GM18868 (cell line): ENCODE measurements around the gene CUL9.
A peak's percentile ranks its signal among the peaks of the same experiment; 100 is the strongest.
"Not testable (repeated sequence)": the region's sequence is repeated elsewhere in the genome, so short reads cannot be mapped to it uniquely, and the experiment has no call there.

Experiments
- ATAC-seq: cut with Tn5 transposase; IDR thresholded peaks from one replicate; pipeline ENCODE4 v1.9.1; 2021; ENCODE audit warnings: mild to moderate bottlenecking, moderate library complexity; ENCODE audit not compliant: unreplicated experiment

CUL9 gene

DNA sequence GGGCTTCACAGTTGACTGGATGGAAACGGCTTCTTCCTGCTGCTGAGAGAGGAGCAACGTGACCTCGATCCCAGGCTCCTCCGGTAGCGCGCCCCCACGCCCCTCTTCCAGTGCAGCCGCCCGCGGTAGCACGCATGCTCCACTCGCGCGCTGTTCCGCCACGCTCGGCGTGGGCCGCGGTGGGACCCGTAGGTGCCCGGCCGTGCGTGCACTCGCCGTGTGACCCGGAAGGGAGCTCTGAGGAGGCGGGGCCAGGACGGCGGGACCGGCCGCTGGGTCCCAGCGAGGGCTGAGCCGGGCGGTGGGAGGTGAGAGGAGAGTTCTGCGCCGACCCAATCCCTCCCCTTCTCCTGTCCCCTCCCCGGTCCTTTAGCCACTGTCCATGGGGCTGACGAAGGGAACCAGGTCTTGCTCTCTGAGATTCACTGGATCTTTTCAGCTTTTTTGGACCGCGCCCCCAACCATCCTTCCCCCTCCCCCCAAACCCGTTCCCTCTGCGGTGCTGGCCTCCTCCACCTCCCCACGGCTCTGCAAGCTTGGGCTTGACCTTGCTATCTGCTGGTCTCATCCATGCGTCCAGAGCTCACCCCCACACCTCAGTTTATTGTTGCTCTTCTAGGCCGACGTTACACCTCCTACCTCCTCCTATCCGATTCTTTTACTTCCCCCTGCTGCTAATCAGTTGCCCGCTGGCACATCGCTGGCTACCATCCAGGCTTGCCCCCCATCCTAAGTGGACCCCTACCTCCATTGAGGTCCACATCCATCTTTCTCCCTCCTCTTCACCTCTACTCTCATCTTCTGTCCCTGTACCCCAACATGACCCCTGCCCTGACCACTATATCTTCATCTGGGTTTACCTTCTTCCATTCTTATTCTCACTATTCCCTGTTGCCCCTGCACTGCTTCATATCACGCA lies at the start of gene CUL9:
TSS of gene CUL9 (plus strand) at position 255 of the 919 bp plus-strand sequence. CDS start 2,115 bp downstream, outside the sequence.
- ATAC-seq = peak; percentile 92

GRCh38 chr6:43138267-43138666 lies 43.7 kb upstream of the CUL9 start:
- ATAC-seq = no peak

GRCh38 chr6:43139973-43140372 lies 42.0 kb upstream of the CUL9 start:
- ATAC-seq = not testable (repeated sequence)

- ATAC-seq = no peak
These were observed 40.4 kb upstream of the CUL9 start for GRCh38 chr6:43141644-43142043.

DNA sequence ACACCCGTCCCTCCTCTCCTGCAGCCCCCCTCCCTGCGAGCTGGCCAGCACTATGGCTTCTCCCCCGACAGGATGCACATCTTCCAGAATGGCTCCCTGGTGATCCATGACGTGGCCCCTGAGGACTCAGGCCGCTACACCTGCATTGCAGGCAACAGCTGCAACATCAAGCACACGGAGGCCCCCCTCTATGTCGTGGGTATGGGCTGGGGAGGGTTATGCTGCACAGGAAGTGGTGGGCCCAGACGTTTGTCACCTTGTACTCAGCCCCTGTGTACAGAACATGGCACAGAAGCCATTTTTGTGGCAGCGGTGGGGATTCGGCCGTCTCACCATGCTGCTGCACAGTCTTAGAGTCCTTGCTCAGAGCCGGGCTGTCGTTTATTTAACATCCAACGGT lies 39.9 kb upstream of the CUL9 start:
- no peak for ATAC-seq

- peak; percentile 81 for ATAC-seq
These were observed 38.5 kb upstream of the CUL9 start for GRCh38 chr6:43143235-43144128.

DNA sequence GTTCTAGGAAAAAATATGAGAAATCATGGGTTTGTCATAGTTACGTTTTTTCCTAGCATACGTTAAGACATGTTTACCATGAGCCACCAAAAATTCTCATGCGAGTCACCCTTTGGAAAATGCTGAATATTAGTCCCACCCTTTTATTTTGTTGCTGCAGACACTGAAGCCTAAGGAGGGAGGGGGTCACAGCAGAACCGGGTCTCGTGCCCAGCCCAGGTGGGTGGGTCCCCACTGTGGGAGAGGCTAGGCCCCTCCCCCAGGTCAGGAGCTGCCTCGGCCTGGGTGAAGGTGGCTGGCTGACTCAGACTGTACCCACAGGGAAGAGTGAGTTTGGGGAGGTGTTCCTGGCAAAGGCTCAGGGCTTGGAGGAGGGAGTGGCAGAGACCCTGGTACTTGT lies 37.1 kb upstream of the CUL9 start:
- no peak for ATAC-seq

GRCh38 chr6:43146261-43146660 lies 35.7 kb upstream of the CUL9 start:
- ATAC-seq = no peak

DNA sequence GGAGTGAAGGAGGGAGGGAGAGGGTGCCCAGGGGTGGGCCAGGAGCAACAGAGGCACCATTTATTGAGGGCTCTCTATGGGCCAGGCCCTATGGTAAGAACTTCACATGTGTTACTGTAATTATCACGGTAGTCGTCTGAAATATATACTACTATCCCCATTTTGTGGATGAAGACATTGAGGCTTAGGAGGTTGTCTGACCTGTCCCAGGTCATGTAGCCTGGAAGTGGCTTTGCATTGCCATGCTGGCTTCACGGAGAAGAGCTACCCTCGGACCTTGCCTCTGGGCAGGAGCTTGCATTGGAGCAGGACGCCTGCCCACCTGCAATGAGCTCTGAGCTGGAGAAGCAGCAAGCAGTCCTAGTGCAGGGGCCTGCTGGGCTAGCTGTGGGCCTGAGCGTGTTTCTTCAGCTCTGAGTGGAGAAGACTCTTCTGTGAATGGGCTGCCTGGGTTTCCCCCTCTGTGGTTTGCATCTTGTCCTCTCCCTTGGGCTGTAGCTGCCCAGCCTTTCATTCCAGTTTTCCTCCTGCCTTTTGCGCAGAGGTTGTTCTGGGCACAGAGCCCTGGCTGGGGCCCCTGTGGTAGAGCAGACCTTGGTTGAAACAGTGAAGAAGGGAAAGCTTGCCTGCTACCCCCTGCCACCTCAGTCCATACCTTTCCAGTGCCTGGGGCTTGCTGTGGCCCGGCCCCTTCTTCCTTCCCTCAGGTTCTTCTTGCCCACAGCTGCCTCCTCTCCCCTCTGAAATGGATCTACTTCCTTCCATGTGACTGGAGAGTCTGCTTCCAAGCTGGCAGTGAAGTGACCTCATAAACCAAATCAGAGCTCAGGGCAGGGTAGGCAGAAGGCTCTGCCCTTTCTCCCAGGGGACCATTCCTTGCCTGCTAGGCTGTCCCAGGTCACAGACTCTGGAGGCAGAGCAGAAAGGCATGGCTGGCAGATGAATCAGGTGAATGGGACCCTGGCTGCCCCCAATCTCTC lies 35.0 kb upstream of the CUL9 start:
- ATAC-seq = no peak

DNA sequence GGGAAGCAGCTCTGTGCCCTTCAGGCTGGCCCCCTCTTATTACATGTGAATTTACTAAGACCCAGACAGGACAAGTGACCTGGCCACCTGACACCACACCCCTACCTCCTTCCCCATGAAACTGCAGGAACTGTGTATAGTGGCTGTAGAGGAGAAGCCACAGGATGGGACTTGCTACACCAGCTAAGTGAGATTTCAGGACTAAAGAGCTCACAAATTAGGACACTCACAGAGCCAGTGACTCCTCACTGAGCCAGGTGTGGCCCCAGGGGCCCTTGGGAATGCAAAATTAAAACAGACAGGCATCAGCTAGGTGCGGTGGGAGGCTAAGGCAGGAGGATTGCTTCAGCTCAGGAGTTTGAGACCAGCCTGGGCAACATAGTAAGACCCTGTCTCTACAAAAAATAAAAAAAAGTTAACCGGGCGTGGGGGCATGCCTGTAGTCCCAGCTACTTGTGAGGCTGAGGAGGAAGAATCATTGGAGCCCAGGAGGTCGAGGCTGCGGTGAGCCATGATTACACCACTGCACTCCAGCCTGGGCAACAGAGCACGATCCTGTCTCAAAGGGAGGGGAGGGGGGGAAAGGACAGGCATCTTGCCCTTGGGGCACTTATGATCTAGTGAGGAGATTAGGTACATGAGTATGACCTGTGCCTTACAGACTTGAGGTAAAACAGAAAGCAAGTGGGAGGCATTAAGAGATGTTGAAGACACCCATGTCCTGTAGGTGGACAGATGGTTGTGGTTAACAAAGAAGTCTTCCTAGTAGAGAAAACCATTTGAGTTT lies 34.1 kb upstream of the CUL9 start:
- no peak for ATAC-seq

GRCh38 chr6:43149265-43149664 lies 32.7 kb upstream of the CUL9 start:
- no peak for ATAC-seq

DNA sequence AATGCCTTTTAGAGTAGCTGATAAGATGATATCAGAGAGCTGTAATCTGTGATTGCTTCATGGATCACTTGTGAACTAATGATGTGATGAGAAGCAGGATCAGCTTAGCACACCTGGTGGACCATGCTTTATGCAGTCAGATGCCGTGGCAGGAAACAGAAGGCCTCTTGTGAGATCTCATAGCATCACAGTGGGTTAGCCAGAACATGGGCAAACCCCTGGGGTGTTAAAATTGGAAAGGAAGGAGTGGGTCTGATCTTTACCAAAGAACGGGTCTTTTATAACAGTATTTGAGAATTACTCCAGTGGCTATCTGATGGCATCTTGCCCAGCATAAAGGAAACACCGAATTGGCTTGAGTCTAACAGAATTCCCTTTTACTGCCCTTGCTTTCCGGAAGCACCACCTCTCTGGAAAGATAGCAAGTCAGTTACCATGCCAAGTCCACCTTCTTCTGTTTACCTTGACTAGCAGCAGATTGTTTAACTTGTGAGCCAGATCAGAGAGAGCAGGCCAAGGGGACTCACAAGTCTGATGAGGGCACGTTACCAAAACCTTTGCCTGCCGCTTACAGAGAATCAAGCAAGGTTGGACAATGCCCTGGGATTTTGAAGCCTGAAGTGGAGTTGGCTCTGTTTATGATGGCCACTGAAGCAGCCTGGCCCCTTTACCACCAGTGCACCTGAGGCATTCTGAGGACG lies 31.8 kb upstream of the CUL9 start:
- ATAC-seq = no peak

GRCh38 chr6:43159599-43159998 lies 22.4 kb upstream of the CUL9 start:
- no peak for ATAC-seq

GRCh38 chr6:43163899-43164298 lies 18.1 kb upstream of the CUL9 start:
- ATAC-seq = no peak

DNA sequence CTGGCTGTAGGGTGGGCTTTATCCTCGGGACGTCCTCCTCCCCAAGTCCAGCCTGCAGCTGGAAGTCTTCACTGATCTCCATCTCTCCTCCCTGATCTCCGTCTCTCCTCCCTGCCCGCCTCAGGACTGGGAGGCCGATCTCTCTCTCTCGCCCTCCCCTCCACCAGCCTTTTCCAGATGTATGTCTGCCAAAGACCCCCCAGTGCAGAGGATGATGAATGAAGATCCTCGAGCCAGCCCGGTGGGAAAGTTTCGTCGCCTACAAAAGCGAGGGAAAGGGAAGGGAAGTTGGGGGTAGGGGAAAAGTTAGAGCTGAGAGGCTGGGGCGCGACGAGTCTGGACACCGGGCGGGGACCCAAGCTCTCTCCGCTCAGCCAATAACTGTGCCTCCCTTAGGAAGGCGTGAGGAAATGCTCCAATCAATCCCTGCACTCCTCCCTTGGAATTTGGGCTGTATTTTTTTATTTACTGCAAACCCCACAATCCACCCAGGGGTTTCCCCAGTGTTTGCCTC lies 11.5 kb upstream of the CUL9 start:
- ATAC-seq = no peak

GRCh38 chr6:43170931-43171706 lies 10.9 kb upstream of the CUL9 start, which contains the start of gene SRF:
TSS of gene SRF (plus strand) at chr6:43171269. CDS start at chr6:43171657, 388 bp downstream.
- ATAC-seq = peak; percentile 58

DNA sequence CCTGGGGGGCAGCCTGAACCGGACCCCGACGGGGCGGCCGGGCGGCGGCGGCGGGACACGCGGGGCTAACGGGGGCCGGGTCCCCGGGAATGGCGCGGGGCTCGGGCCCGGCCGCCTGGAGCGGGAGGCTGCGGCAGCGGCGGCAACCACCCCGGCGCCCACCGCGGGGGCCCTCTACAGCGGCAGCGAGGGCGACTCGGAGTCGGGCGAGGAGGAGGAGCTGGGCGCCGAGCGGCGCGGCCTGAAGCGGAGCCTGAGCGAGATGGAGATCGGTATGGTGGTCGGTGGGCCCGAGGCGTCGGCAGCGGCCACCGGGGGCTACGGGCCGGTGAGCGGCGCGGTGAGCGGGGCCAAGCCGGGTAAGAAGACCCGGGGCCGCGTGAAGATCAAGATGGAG lies 10.3 kb upstream of the CUL9 start:
- no peak for ATAC-seq
